B cell (primary cell): ENCODE measurements around the gene TMEM132E. TPM values are rescaled to one million over a fixed set of nuclear protein-coding genes. Genes with fewer than 3 reads are reported as not detected.

ENCODE experiments used
- ATAC-seq: fragments of 200-7000 bp; cut with Tn5 transposase; one replicate; pipeline ENCODE4 v1.10.0; 2021; ENCODE audit warnings: low read depth, mild to moderate bottlenecking, moderate number of reproducible peaks, moderate library complexity
- CTCF ChIA-PET: fragments of 350-600 bp; sonication (Branson Sonifier 250); formaldehyde crosslinking; loops from one replicate; lab custom pipeline; 2021; ENCODE audit warnings: antibody characterized with exemption, inconsistent platforms; lab: Charles Lee
- POLR2A ChIA-PET: fragments of 350-600 bp; sonication (Branson Sonifier 250); formaldehyde crosslinking; loops from one replicate; lab custom pipeline; 2021; ENCODE audit warnings: antibody characterized with exemption; lab: Charles Lee
- DNase-seq: peaks from one replicate; pipeline ENCODE4 v3.0.0; 2013
- H2AFZ ChIP-seq: 2 replicates; pipeline ENCODE4 v1.6.1; 2012; ENCODE audit warnings: mild to moderate bottlenecking, low read depth, low read length; ENCODE audit not compliant: insufficient read depth, poor library complexity, severe bottlenecking
- H3K27ac ChIP-seq, 2 donors: 1 replicate in 1 of 2; 2 replicates in 1 of 2; pipeline ENCODE4 v1.5.1; 2012 to 2013; ENCODE audit warnings: low read length in 2 of 2, mild to moderate bottlenecking in 2 of 2, moderate library complexity in 1 of 2
- H3K27me3 ChIP-seq, 4 experiments: fragments of 200-600 bp in 1 of 4; sonication (generic) in 1 of 4; replicated peaks in 1 of 4; 1 replicate in 2 of 4; 2 replicates in 2 of 4; pipeline versions ENCODE4 v1.6.1 to v1.7.0; 2013 to 2016; ENCODE audit warnings: low read length in 3 of 4, mild to moderate bottlenecking in 2 of 4, mixed read lengths in 1 of 4, moderate library complexity in 1 of 4; ENCODE audit not compliant: insufficient read depth in 4 of 4, control insufficient read depth in 3 of 4; ENCODE audit errors: control extremely low read depth in 1 of 4
- H3K36me3 ChIP-seq, 2 experiments: replicated peaks in 1 of 2; 1 replicate in 1 of 2; 2 replicates in 1 of 2; pipeline versions ENCODE4 v1.6.1 to v1.7.1; 2013; ENCODE audit warnings: low read length in 1 of 2; ENCODE audit not compliant: insufficient read depth in 2 of 2, control insufficient read depth in 1 of 2; ENCODE audit errors: control extremely low read depth in 1 of 2, extremely low read depth in 1 of 2
- H3K4me1 ChIP-seq, 2 donors: fragments of 200-600 bp in 1 of 2; sonication (generic) in 1 of 2; 1 replicate in 1 of 2; 2 replicates in 1 of 2; pipeline versions ENCODE4 v1.5.1 to v1.6.1; 2013 to 2017; ENCODE audit warnings: low read length in 2 of 2; ENCODE audit not compliant: control insufficient read depth in 2 of 2, insufficient read depth in 2 of 2
- H3K4me2 ChIP-seq: replicated peaks from 2 replicates; pipeline ENCODE3; 2012; ENCODE audit warnings: mild to moderate bottlenecking, low read depth, low read length; ENCODE audit not compliant: poor library complexity, severe bottlenecking
- H3K4me3 ChIP-seq, 5 experiments: fragments of 200-600 bp in 1 of 5; sonication (generic) in 1 of 5; 1 replicate in 3 of 5; 2 replicates in 2 of 5; pipeline versions ENCODE4 v1.5.1 to v1.7.0; 2011 to 2016; ENCODE audit warnings: low read length in 4 of 5, mild to moderate bottlenecking in 4 of 5, low read depth in 2 of 5, control low read depth in 1 of 5, moderate library complexity in 1 of 5; ENCODE audit not compliant: insufficient read depth in 1 of 5; ENCODE audit errors: control extremely low read depth in 1 of 5, extremely low read depth in 1 of 5
- H3K79me2 ChIP-seq: fragments of 200-600 bp; sonication (generic); one replicate; pipeline ENCODE4 v1.6.0; 2016; ENCODE audit warnings: low read length; ENCODE audit not compliant: control insufficient read depth, insufficient read depth
- H3K9ac ChIP-seq: fragments of 200-600 bp; sonication (generic); 2 replicates; pipeline ENCODE4 v1.6.1; 2017; ENCODE audit warnings: mild to moderate bottlenecking, low read length, moderate library complexity
- H3K9me3 ChIP-seq, 3 donors: one replicate each; pipeline versions ENCODE4 v1.6.1 to v1.7.1; 2013; ENCODE audit warnings: low read length in 2 of 3; ENCODE audit not compliant: control insufficient read depth in 2 of 3, insufficient read depth in 1 of 3; ENCODE audit errors: control extremely low read depth in 1 of 3
- H4K20me1 ChIP-seq: 2 replicates; pipeline ENCODE4 v1.6.0; 2012; ENCODE audit warnings: mild to moderate bottlenecking, low read length; ENCODE audit not compliant: insufficient read depth, control insufficient read depth, poor library complexity, severe bottlenecking
- H3K27ac Mint-ChIP-seq: one replicate; pipeline ENCODE4 v1.8.0; 2021; ENCODE audit warnings: mixed read lengths
- H3K27me3 Mint-ChIP-seq: one replicate; pipeline ENCODE4 v1.8.0; 2021; ENCODE audit warnings: mixed read lengths
- H3K4me1 Mint-ChIP-seq: one replicate; pipeline ENCODE4 v1.8.0; 2021; ENCODE audit warnings: mixed read lengths
- H3K4me3 Mint-ChIP-seq: one replicate; pipeline ENCODE4 v1.8.0; 2021; ENCODE audit warnings: mixed read lengths
- H3K9me3 Mint-ChIP-seq: one replicate; pipeline ENCODE4 v1.8.0; 2022; ENCODE audit warnings: mixed read lengths; ENCODE audit not compliant: insufficient read depth
- EZH2 ChIP-seq: IDR thresholded peaks from 2 replicates; pipeline ENCODE4 v1.6.1; 2012; ENCODE audit warnings: borderline replicate concordance, low read depth, mild to moderate bottlenecking, moderate library complexity, low read length; ENCODE audit not compliant: insufficient read depth, poor library complexity, severe bottlenecking
- WGBS: methylation state at CpG from one replicate; pipeline ENCODE4 v1.1.5; 2013; ENCODE audit warnings: missing lambda C conversion rate; ENCODE audit not compliant: insufficient coverage; 5-methylcytosine and 5-hydroxymethylcytosine counted together
- intact Hi-C: fragments of 100-400 bp; cut with micrococcal nuclease; formaldehyde crosslinking; loops from one replicate; pipeline ENCODE4 v1.10.0; 2022
- polyA plus RNA-seq: library from polyadenylated mRNA; depleted of rRNA; stranded (reverse); fragments of >200 nt; gene quantifications from 2 replicates; pipeline ENCODE4 v1.2.3, GENCODE V29; 2012
- total RNA-seq, 2 donors: library from RNA; stranded (reverse); fragments of 120-200 nt in 1 of 2; gene quantifications; 1 replicate in 1 of 2; 2 replicates in 1 of 2; pipeline versions ENCODE4 v1.2.3 to v1.2.4, GENCODE V29; 2013 to 2022
- TF ChIP-seq, protein P1 (sequence below): fragments of 200-600 bp; IDR thresholded peaks from one replicate; pipeline ENCODE4 v1.8.0; 2022; ENCODE audit warnings: antibody characterized with exemption, mild to moderate bottlenecking

TMEM132E gene
- total and polyA plus RNA-seq, 2 donors (not counting 1 experiment from before 2014, with no cell fraction given): not detected

DNA sequence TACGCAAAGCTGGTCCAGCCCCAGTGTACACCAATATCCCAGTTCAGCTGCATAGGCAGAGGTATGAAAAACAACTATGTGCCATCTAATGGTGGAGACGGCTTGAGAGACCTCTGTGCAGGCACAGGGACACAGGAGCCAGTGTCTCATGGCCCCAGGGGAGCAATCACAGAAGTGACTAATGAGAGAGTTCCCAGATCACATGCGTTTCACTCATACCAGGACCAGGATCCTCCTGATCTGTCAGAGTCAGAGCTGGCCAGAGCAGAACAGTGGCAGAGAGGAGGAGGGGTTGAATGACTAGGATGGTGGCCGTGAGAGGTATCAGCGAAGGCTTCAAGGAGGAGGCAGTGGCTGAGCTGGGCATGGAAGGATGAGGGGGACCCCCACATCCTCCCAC, 41.1 kb downstream of the TMEM132E start:
- Mint-ChIP-seq H3K4me1 (no peaks in the 10 kb centered on the region), H3K27me3 (peaks cover 61% of the 10 kb centered on the region), H3K9me3 (no peaks in the 10 kb centered on the region), H3K27ac (no peak overlapping the region), H3K4me3 (no peak overlapping the region)
- H4K20me1 ChIP-seq: no peaks in the 10 kb centered on the region
- no peak for DNase-seq
- TF ChIP-seq, protein P1, sequence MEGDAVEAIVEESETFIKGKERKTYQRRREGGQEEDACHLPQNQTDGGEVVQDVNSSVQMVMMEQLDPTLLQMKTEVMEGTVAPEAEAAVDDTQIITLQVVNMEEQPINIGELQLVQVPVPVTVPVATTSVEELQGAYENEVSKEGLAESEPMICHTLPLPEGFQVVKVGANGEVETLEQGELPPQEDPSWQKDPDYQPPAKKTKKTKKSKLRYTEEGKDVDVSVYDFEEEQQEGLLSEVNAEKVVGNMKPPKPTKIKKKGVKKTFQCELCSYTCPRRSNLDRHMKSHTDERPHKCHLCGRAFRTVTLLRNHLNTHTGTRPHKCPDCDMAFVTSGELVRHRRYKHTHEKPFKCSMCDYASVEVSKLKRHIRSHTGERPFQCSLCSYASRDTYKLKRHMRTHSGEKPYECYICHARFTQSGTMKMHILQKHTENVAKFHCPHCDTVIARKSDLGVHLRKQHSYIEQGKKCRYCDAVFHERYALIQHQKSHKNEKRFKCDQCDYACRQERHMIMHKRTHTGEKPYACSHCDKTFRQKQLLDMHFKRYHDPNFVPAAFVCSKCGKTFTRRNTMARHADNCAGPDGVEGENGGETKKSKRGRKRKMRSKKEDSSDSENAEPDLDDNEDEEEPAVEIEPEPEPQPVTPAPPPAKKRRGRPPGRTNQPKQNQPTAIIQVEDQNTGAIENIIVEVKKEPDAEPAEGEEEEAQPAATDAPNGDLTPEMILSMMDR: no peak
- no peak for TF ChIP-seq EZH2
- no peaks in the 10 kb centered on the region for H3K9me3 ChIP-seq
- no peak overlapping the region for H3K9ac ChIP-seq
- no peaks in the 10 kb centered on the region for H3K36me3 ChIP-seq
- intact Hi-C loops: no loop called here
- CTCF ChIA-PET: no interaction called here
- no peak overlapping the region for H2AFZ ChIP-seq
- no peaks in the 10 kb centered on the region for H3K79me2 ChIP-seq
- H3K27me3 ChIP-seq: peaks cover 0 to 15% (median 6%) of the 10 kb centered on the region in 4 experiments
- POLR2A ChIA-PET: no interaction called here
- H3K4me3 ChIP-seq: no peak overlapping the region
- no peak overlapping the region for H3K4me2 ChIP-seq
- H3K27ac ChIP-seq: no peak overlapping the region
- no peaks in the 10 kb centered on the region for H3K4me1 ChIP-seq
- ATAC-seq: no peak
- WGBS: 85% methylated on average over 2 of the region's 5 CpGs

DNA sequence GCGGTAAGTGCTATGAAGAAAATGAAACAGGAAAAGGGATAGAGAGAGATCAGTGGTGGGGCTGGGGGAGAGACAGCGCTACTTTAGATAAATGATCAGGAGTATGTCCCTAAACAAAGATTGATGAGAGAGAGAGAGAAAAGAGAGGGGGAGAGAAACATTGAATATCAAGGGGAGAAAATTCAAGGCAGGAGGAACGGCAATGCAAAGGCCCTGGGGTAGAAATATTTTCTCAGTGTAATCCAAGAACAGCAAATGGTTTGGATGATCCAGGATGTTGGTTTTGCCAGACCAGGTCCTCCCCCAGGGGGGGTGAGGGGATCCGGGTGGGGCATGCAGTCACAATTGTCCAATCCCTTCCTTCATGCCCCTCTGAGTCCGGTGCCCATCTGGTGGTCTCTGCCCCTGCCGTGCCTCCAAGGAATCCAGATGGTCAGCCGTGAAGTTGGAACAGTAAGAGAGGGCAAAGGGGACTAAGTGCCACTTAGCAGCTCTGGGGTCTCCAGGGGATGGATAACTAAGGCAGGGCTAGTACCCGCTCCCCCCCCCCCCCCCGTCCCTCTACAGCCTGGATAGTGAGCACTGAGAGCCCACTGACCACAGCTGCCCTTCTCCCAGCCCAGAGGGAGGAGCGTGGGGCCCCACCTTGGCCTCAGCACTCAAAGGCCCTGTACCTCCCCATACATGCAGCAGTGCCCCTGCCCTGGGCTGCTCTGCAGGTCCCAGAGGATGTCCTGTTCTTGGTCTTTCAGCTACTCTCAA, 43.7 kb downstream of the TMEM132E start:
- no peaks in the 10 kb centered on the region for H3K79me2 ChIP-seq
- POLR2A ChIA-PET: no interaction called here
- Mint-ChIP-seq H3K9me3 (no peaks in the 10 kb centered on the region), H3K27me3 (peaks cover 59% of the 10 kb centered on the region), H3K4me1 (no peaks in the 10 kb centered on the region), H3K4me3 (no peak overlapping the region), H3K27ac (no peak overlapping the region)
- no peaks in the 10 kb centered on the region for H3K4me1 ChIP-seq
- H4K20me1 ChIP-seq: no peaks in the 10 kb centered on the region
- intact Hi-C loops: no loop called here
- TF ChIP-seq EZH2: no peak
- TF ChIP-seq, protein P1: no peak
- ATAC-seq (no peak), DNase-seq (no peak)
- H3K27me3 ChIP-seq: peaks cover 0 to 21% (median 16%) of the 10 kb centered on the region in 4 experiments
- no peak overlapping the region for H3K9ac ChIP-seq
- CTCF ChIA-PET: interaction anchor here (1.0 kb wide), 1 partner anchor 423 kb away, joined by 3 read pairs; no protein-coding TSS in a partner anchor
- no peak overlapping the region for H3K27ac ChIP-seq
- no peak overlapping the region for H2AFZ ChIP-seq
- H3K4me2 ChIP-seq: no peak overlapping the region
- no peaks in the 10 kb centered on the region for H3K36me3 ChIP-seq
- H3K9me3 ChIP-seq: no peaks in the 10 kb centered on the region
- 88% methylated on average over 8 of the region's 10 CpGs for WGBS
- H3K4me3 ChIP-seq: no peak overlapping the region
